OCI-LY1 (cell line): ENCODE measurements around the gene ATAD3A.
"Not testable (repeated sequence)": the region's sequence is repeated elsewhere in the genome, so short reads cannot be mapped to it uniquely, and the experiment has no call there.

ENCODE experiments used
- H2AFZ ChIP-seq: fragments of 200-600 bp; sonication (generic), shearing (Covaris generic); 2 replicates; pipeline ENCODE4 v1.6.0; 2014; ENCODE audit warnings: antibody characterized with exemption, mild to moderate bottlenecking, low read length
- H3F3A ChIP-seq: fragments of 200-600 bp; sonication (generic), shearing (Covaris generic); 2 replicates; pipeline ENCODE4 v1.6.0; 2014; ENCODE audit warnings: mild to moderate bottlenecking, antibody characterized with exemption, low read length, moderate library complexity; ENCODE audit not compliant: insufficient read depth
- H3K27ac ChIP-seq: fragments of 200-600 bp; sonication (generic); 2 replicates; pipeline ENCODE4 v1.5.1; 2014; ENCODE audit warnings: low read length, mixed run types, mild to moderate bottlenecking, low read depth; ENCODE audit not compliant: poor library complexity, severe bottlenecking
- H3K27me3 ChIP-seq: fragments of 200-600 bp; sonication (generic); 2 replicates; pipeline ENCODE4 v1.6.0; 2014; ENCODE audit warnings: antibody characterized with exemption, mild to moderate bottlenecking, low read length, moderate library complexity; ENCODE audit not compliant: insufficient read depth
- H3K36me3 ChIP-seq: fragments of 200-600 bp; sonication (generic); 2 replicates; pipeline ENCODE4 v1.6.1; 2014; ENCODE audit warnings: mild to moderate bottlenecking, antibody characterized with exemption, low read length, moderate library complexity, mixed read lengths; ENCODE audit not compliant: insufficient read depth
- H3K4me1 ChIP-seq: fragments of 200-600 bp; sonication (generic); 2 replicates; pipeline ENCODE4 v1.5.1; 2014; ENCODE audit warnings: mild to moderate bottlenecking, low read length, moderate library complexity; ENCODE audit not compliant: insufficient read depth, severe bottlenecking
- H3K4me2 ChIP-seq: fragments of 200-600 bp; sonication (generic), shearing (Covaris generic); 2 replicates; pipeline ENCODE4 v1.6.1; 2014; ENCODE audit warnings: low read length
- H3K4me3 ChIP-seq: fragments of 200-600 bp; sonication (generic); 2 replicates; pipeline ENCODE4 v1.5.1; 2014; ENCODE audit warnings: low read length, low read depth, mild to moderate bottlenecking, mixed read lengths; ENCODE audit not compliant: poor library complexity, severe bottlenecking
- H3K79me2 ChIP-seq: fragments of 200-600 bp; shearing (Covaris generic); 2 replicates; pipeline ENCODE4 v1.6.1; 2016; ENCODE audit warnings: mixed run types, low read length, mixed read lengths; ENCODE audit not compliant: insufficient read depth
- H3K9ac ChIP-seq: fragments of 200-600 bp; sonication (generic), shearing (Covaris generic); 2 replicates; pipeline ENCODE4 v1.6.1; 2014; ENCODE audit warnings: mild to moderate bottlenecking, low read length, mixed read lengths
- H3K9me2 ChIP-seq: fragments of 200-600 bp; sonication (generic), shearing (Covaris generic); 2 replicates; pipeline ENCODE4 v1.6.1; 2014; ENCODE audit warnings: low read depth, mild to moderate bottlenecking, low read length, mixed read lengths
- H3K9me3 ChIP-seq: fragments of 200-600 bp; shearing (Covaris generic); 2 replicates; pipeline ENCODE4 v1.6.1; 2014; ENCODE audit warnings: low read length, mixed read lengths
- H4K20me1 ChIP-seq: fragments of 200-600 bp; sonication (generic), shearing (Covaris generic); 2 replicates; pipeline ENCODE4 v1.6.0; 2016; ENCODE audit warnings: mild to moderate bottlenecking, low read length; ENCODE audit not compliant: insufficient read depth
- EZH2 ChIP-seq: fragments of 200-600 bp; sonication (generic), shearing (Covaris generic); IDR thresholded peaks from 2 replicates; pipeline ENCODE4 v1.8.0; 2017; ENCODE audit warnings: borderline replicate concordance, mixed run types, mild to moderate bottlenecking, antibody characterized with exemption, low read length, moderate library complexity, mixed read lengths
- TF ChIP-seq, protein P1 (sequence below): fragments of 200-600 bp; sonication (generic), shearing (Covaris generic); IDR thresholded peaks from 2 replicates; pipeline ENCODE4 v1.5.1; 2017; ENCODE audit warnings: mild to moderate bottlenecking, antibody characterized with exemption, low read length, moderate library complexity, mixed read lengths

The ATAD3A gene

GRCh38 chr1:1504777-1505365, 7.1 kb upstream of the ATAD3A start:
- H3K9me3 ChIP-seq, H3F3A ChIP-seq, H4K20me1 ChIP-seq, H3K27me3 ChIP-seq, H2AFZ ChIP-seq, H3K79me2 ChIP-seq, H3K4me1 ChIP-seq, H3K36me3 ChIP-seq, H3K9me2 ChIP-seq: not testable (repeated sequence)
- peak overlapping the region; percentile 41 for H3K4me3 ChIP-seq
- H3K9ac ChIP-seq: peak overlapping the region; percentile 39; the same call in 1 of the 2 replicates
- H3K27ac ChIP-seq: peak overlapping the region; percentile 60
- H3K4me2 ChIP-seq: peak overlapping the region; percentile 55
- TF ChIP-seq, protein P1, sequence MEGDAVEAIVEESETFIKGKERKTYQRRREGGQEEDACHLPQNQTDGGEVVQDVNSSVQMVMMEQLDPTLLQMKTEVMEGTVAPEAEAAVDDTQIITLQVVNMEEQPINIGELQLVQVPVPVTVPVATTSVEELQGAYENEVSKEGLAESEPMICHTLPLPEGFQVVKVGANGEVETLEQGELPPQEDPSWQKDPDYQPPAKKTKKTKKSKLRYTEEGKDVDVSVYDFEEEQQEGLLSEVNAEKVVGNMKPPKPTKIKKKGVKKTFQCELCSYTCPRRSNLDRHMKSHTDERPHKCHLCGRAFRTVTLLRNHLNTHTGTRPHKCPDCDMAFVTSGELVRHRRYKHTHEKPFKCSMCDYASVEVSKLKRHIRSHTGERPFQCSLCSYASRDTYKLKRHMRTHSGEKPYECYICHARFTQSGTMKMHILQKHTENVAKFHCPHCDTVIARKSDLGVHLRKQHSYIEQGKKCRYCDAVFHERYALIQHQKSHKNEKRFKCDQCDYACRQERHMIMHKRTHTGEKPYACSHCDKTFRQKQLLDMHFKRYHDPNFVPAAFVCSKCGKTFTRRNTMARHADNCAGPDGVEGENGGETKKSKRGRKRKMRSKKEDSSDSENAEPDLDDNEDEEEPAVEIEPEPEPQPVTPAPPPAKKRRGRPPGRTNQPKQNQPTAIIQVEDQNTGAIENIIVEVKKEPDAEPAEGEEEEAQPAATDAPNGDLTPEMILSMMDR: peak; percentile 61

GRCh38 chr1:1505366-1505798, 6.6 kb upstream of the ATAD3A start:
- not testable (repeated sequence) for H3K79me2 ChIP-seq, H3K27me3 ChIP-seq, H3K9me3 ChIP-seq, H3K9me2 ChIP-seq, H4K20me1 ChIP-seq, H3F3A ChIP-seq, H3K36me3 ChIP-seq, H2AFZ ChIP-seq
- Histone ChIP-seq H3K4me1 (peaks cover 11% of the 10 kb centered on the region), H3K4me3 (peak overlapping the region; percentile 41), H3K27ac (peak overlapping the region; percentile 60), H3K9ac (peak overlapping the region; percentile 39; the same call in 1 of the 2 replicates), H3K4me2 (peak overlapping the region; percentile 55)

DNA sequence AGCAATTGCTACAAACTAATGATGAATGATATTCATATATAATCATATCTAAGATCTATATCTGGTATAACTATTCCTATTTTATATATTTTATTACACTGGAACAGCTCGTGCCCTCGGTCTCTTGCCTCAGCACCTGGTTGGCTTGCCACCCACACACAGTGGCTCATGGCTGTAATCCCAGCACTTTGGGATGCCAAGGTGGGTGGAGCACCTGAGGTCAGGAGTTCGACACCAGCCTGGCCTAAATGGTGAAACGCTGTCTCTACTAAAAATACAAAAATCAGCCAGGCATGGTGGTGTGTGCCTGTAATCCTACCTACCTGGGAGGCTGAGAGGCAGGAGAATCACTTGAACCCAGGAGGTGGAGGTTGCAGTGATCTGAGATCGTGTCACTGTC, 6.2 kb upstream of the ATAD3A start:
- Histone ChIP-seq H2AFZ (peak overlapping the region; percentile 41; the same call in 1 of the 2 replicates), H3K4me3 (peak overlapping the region; percentile 41), H3K9ac (peak overlapping the region; percentile 53; the same call in 1 of the 2 replicates), H3K4me2 (peak overlapping the region; percentile 55), H3K27ac (peak overlapping the region; percentile 60), H3K4me1 (peaks cover 15% of the 10 kb centered on the region)
- not testable (repeated sequence) for H3K27me3 ChIP-seq, H3K9me2 ChIP-seq, H3F3A ChIP-seq, H4K20me1 ChIP-seq, H3K36me3 ChIP-seq, H3K9me3 ChIP-seq, H3K79me2 ChIP-seq

GRCh38 chr1:1507305-1507704, 4.7 kb upstream of the ATAD3A start:
- Histone ChIP-seq H4K20me1 (no peaks in the 10 kb centered on the region), H3K27me3 (no peaks in the 10 kb centered on the region), H3K4me1 (peaks cover 20% of the 10 kb centered on the region), H3K4me3 (no peak overlapping the region), H3K4me2 (no peak overlapping the region), H3K27ac (no peak overlapping the region), H3K79me2 (no peaks in the 10 kb centered on the region), H3K9ac (no peak overlapping the region), H3K9me2 (no peaks in the 10 kb centered on the region), H3K36me3 (no peaks in the 10 kb centered on the region), H3F3A (no peaks in the 10 kb centered on the region), H2AFZ (no peak overlapping the region), H3K9me3 (no peaks in the 10 kb centered on the region)
- TF ChIP-seq, protein P1: no peak
- TF ChIP-seq EZH2: no peak

GRCh38 chr1:1508775-1509464, 3.0 kb upstream of the ATAD3A start:
- H3K4me3 ChIP-seq, H3K9me2 ChIP-seq, H3K4me2 ChIP-seq, H3K9ac ChIP-seq, H3K27me3 ChIP-seq, H3K36me3 ChIP-seq, H3K27ac ChIP-seq, H3K79me2 ChIP-seq, H4K20me1 ChIP-seq, H3F3A ChIP-seq, H2AFZ ChIP-seq, H3K9me3 ChIP-seq: not testable (repeated sequence)
- H3K4me1 ChIP-seq: peaks cover 28% of the 10 kb centered on the region

DNA sequence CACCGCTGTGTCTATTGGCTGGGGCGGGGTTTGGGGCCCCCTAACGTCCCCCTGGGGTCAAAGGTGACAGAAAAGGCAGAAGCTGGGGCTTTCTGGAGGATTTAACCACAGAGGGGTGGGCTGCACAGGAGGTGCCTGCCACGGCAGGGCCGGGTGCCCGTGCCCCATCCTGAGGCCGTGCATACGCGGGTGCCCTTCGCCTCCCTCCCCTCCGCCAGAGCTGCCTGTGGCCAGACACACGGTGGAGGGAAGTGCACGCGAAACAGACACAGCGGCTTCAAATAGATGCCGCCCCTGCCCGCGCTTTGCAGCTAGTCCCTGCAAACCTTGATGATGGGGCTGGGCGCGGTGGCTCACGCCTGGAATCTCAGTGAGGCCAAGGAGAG, 2.5 kb upstream of the ATAD3A start:
- peaks cover 28% of the 10 kb centered on the region for H3K4me1 ChIP-seq
- not testable (repeated sequence) for H3K9me2 ChIP-seq, H3F3A ChIP-seq, H3K4me2 ChIP-seq, H3K27ac ChIP-seq, H3K4me3 ChIP-seq, H3K36me3 ChIP-seq, H3K79me2 ChIP-seq, H3K9me3 ChIP-seq, H3K27me3 ChIP-seq, H3K9ac ChIP-seq, H2AFZ ChIP-seq, H4K20me1 ChIP-seq
